Measurements from ENCODE around the gene REEP3.
A peak's percentile ranks its signal among the peaks of the same experiment; 100 is the strongest.
"Not testable (repeated sequence)": the region's sequence is repeated elsewhere in the genome, so short reads cannot be mapped to it uniquely, and the experiment has no call there.

The REEP3 gene, protein sequence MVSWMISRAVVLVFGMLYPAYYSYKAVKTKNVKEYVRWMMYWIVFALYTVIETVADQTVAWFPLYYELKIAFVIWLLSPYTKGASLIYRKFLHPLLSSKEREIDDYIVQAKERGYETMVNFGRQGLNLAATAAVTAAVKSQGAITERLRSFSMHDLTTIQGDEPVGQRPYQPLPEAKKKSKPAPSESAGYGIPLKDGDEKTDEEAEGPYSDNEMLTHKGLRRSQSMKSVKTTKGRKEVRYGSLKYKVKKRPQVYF

DNA sequence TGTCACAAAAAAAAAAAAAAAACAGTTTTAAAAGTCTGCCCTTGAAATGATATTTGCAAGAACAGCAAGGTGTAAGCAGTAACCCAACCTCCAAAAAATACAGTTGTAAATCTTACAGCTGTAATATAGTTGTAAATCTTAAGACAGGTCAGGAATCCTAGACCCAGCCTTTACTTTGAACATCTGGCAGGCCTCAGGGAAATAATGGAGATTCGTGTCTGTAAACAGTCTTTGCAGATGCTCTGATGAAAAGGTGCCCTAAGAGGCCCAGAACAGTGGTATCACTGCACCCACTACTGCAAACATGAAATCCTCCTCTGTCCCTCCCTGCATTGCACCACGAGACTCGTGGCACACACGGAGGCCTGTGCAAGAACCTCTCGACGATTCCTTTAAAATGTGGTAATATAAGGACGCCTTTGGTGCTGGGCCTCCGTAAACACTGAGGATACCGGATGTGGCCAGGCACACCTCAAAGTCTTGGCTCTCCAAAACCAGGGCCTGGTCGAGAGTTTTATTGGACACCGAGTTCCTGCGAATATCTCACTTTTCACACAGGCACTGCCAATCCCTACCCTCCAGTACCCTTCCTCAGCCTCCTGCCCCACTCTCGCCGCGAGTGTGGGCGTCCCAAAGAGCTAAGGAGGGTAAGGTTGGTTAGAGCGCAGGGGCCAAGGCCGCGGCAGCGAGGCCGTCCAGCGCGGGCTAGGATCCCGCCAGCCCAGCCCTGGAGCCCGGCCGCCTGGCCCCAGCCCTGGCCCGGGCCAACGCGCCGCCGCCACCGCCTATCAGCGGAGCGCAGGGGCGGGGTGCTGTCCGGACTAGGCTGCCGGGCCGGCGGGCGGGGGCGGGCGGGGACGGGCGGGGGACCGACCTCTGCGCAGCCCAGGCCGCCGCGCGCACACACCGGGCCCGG lies at the start of gene REEP3:
TSS of gene REEP3 (plus strand) at position 902 of the 916 bp plus-strand sequence. CDS start 145 bp downstream, outside the sequence.
- peak in 1 of 3 donors; percentile 32 for DNase-seq (ENCODE audit: low read depth in 3 of 3, low spot score in 1 of 3)

DNA sequence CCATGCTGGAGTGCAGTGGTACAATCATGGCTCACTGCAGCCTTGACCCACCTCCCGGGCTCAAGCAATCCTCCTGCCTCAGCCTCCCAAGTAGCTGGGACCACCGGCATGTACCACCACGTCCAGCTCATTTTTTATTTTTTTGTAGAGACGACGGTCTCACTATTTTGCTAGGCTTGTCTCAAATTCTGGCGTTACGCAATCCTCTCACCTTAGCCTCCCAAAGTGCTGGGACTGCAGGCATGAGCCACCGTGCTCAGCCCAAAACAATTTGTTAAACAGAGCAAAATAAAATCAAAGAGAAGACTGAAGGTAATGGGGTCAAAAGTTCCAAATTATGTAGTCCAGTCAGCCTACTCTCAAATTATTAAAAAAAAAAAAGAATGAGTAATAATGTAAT lies 46.7 kb upstream of the REEP3 start:
- DNase-seq (ENCODE audit: low read depth in 3 of 3, low spot score in 1 of 3), result no peak

DNA sequence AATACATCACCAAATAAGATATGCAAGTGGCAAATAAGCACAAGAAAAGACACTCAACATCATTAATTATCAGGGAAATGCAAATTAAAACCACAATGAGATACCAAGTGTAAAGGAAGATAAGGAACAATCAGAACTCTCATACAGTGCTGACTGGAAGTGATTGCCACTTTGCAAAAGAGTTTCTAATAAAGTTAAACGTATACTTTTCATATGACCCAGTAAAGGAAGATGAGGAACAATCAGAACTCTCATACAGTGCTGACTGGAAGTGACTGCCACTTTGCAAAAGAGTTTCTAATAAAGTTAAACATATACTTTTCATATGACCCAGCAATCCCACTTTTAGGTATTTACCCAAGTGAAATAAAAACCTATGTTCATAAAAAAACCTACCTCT lies 43.3 kb upstream of the REEP3 start:
- DNase-seq (ENCODE audit: low read depth in 3 of 3, low spot score in 1 of 3), result no peak

DNA sequence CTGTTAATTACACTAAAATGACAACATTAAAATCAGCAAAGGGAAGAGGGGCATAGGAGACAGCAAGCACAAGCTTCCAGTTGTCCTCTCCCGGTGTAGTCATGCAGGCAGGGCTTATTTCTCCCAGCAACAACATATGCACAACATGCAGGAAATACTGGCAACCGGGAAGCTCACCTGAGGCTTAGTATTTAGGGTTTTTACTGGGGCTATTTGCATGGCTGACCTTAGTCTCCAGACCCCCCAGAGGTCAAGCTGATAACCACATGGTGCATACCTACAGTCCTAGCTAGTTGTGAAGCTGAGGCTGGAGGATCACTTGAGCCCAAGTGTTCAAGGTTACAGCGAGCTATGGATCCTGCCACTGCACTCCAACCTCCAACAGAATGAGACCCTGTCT lies 42.6 kb upstream of the REEP3 start:
- DNase-seq (ENCODE audit: low read depth in 3 of 3, low spot score in 1 of 3), result no peak

DNA sequence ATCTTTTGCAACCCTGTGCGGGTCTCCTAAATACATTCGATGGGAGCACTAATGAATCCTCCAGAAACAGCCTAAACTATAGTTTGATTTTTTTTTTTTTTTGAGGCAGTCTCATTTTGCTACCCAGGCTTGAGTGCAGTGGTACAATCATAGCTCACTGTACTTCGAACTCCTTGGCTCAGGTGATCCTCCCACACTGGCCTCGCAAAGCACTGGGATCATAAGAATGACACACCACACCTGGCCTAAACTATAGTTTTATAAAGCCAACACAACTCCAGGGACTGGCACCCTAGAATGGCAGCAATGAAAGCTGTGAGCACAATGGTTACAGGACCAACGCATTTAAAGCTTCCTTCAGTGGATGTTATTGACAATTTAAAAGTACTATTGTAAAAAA lies 41.0 kb upstream of the REEP3 start:
- no peak for DNase-seq (ENCODE audit: low read depth in 3 of 3, low spot score in 1 of 3)

DNA sequence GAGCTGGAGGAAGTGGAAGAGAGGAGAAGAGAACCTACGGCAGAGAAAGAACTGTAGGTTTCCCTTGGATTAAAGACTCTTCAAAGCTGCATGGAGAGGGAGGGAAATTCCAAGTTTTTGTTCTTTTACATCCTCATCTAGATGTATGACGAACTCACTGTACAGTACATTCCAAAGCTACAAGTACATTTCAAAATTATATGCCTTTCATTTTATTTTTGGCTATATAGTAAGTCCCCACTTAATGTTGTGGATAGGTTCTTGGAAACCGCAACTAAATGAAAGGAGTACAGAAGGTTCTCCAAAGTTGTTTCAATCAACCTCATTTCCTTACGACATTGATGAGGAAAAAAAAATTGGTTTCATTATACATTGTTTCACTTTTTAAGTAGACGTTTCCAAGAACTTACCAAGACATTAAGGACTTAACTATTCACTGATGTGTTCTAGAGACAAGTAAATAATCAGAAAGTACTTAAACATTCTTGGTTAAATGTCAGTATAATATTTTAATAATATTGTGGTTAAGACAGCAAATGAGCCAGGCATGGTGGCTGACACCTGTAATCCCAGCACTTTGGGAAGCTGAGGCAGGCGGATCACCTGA lies 39.3 kb upstream of the REEP3 start:
- DNase-seq (ENCODE audit: low read depth in 3 of 3, low spot score in 1 of 3), result no peak

DNA sequence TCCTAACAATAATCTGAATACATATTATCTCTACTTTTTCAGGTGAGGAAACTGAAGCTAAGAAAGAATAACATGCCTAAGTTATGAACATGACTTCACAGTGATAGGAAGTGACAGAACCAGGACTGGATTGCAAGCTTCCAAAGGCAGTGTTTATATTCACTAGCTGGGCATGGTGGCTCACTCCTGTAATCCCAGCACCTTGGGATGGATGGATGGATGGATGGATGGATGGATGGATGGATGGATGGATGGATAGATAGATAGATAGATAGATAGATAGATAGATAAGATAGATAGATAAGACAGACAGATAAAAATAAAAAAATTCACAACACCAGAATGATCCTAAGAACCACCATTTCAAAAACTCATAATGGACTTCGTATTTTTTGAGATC lies 37.2 kb upstream of the REEP3 start:
- DNase-seq (ENCODE audit: low read depth in 3 of 3, low spot score in 1 of 3), result no peak

DNA sequence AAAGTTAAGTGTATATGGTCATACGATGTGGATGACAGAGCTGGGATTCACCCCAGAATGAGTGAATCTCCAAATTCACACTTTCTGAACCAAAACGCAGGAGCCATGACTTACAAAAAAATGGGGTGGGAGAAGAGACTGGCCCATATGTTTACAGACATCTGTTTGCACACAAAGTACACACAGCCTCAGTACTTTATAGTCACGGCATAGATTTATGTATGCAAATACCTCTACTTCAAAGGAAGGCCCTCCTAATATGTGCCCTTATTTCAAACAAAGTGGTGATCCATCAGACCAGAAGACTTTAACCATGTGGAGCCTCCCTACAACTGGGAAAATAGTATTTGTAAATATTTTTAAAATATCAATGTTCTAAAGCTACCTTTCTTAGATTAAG lies 33.2 kb upstream of the REEP3 start:
- DNase-seq (ENCODE audit: low read depth in 3 of 3, low spot score in 1 of 3), result no peak

DNA sequence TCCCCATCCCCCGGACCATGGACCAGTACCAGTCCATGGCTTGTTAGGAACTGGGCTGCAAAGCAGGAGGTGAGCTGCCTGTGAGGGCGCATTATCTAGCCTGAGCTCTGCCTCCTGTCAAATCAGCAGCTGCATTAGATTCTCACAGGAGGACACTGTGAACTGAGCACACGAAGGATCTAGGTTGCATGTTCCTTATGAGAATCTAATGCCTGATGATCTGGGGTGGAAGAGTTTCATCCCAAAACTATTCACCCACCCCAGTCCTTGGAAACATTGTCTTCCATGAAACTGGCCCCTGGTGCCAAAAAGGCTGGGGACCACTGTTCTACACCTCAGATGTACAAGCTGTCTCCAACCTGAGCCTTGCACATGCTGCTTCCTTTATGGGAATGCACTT lies 31.4 kb upstream of the REEP3 start:
- DNase-seq (ENCODE audit: low read depth in 3 of 3, low spot score in 1 of 3), result no peak

DNA sequence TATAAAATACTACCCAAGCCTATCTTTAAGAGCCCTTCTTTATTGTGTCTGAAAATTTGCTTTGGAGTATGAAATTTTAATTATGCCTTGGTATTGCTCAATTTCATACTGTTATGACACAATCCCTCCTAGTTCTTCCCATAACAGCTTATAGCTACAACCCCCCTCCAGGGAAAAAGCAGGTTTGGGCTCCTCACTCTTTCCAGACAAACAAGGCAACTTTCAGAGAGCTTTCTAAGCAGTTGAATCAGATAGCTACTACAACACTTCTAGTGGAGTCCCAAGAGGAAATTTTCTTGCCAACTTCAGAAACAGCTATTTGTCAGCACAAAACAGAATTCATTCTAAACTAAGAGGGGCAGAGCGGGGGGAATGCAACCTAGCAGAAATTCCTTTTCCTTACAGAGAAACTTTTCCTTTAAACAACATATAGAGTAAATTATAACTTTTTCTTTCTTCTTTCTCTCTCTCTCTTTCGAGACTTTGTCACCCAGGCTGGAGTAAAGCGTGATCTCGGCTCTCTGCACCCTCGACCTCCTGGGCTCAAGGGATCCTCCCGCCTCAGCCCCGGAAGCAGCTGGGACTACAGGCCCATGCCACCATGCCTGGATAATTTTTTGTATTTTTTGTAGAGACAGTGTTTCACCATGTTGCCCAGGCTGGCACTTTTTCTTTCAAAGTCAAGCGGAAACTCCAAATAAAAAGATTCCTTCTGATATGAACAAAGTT lies 29.4 kb upstream of the REEP3 start:
- no peak for DNase-seq (ENCODE audit: low read depth in 3 of 3, low spot score in 1 of 3)

DNA sequence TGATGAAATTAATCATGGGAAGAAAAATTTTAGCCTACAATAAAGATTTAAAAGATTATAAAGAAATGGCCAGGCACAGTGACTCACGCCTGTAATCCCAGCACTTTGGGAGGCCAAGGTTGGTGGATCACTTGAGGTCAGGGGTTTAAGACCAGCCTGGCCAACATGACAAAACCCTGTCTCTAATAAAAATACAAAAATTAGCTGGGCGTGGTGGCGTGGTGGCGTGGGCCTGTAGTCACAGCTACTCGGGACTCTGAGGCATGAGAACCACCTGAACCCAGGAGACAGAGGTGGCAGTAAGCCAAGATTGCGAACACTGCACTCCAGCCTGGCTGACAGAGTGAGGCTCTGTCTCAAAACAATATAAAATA lies 28.9 kb upstream of the REEP3 start:
- not testable (repeated sequence) for DNase-seq (ENCODE audit: low read depth in 3 of 3, low spot score in 1 of 3)

DNA sequence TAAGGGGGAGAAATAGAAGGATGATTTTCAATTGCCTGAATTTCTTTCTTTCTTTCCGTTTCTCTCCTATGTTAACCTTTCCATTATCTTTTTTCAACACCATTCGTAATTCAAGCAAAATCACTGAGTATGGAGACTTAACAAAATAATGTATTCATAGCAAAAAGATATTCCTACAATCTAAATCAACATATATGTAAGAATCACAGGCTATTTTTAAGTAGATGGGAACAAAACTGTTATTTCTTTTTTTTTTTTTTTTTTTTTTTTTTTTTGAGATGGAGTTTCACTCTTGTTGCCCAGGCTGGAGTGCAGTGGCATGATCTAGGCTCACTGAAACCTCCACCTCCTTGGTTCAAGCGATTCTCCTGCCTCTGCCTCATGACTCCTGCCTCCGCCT lies 28.2 kb upstream of the REEP3 start:
- DNase-seq (ENCODE audit: low read depth in 3 of 3, low spot score in 1 of 3), result no peak

DNA sequence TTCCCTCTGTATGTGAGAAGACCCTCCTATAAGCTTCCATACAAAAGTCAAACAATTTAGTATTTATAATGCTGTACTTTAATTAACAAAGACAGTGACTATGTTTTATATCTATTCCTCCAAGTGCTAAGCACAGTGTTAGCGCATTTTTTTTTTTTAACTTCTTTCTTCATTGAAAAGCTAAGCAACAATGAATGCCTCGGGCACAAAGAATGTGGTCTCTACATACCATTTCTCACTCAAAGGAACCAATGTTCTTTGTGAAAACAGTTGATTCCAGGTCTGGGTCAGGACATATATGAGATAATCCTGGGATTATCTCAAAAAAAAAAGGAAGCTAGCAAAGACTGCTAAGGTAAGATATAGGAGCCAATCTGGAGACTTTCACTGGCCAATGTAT lies 26.2 kb upstream of the REEP3 start:
- DNase-seq (ENCODE audit: low read depth in 3 of 3, low spot score in 1 of 3), result no peak

DNA sequence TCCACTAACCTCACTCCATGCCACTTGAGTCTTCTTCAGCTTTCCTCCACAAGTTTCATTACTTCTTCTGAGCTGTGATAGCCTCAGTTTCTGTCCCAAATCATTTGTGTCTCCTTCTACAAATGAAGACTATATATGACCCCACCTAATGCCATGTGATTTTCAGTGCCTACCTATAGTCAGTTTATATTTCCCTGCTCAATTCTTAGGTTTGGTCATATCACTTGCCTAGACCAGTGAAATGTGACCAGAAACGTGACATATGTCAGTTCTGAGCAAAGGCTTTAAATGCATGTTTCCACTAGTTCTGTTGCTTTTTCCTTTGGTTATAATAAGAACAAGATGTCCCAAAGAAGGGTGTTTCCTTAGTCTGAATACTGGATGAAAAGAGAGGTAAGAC lies 24.6 kb upstream of the REEP3 start:
- DNase-seq (ENCODE audit: low read depth in 3 of 3, low spot score in 1 of 3), result no peak

DNA sequence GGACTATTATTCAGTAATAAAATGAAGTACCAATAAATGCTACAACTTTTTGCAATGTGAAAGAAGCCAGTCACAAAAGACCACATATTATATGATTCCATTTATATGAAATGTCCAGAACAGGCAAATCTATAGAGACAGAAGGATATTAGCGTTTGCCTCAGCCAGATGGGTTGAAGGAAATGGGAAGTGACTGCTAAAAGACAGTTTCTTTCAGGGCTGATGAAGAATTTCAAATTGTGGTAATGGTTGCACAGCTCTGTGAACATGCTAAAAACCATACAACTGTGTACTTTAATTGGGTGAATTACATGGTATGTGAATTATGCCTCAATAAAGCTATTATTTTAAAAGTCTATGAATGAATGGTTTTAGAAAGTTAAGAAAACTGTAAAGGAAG lies 23.9 kb upstream of the REEP3 start:
- DNase-seq (ENCODE audit: low read depth in 3 of 3, low spot score in 1 of 3), result no peak

DNA sequence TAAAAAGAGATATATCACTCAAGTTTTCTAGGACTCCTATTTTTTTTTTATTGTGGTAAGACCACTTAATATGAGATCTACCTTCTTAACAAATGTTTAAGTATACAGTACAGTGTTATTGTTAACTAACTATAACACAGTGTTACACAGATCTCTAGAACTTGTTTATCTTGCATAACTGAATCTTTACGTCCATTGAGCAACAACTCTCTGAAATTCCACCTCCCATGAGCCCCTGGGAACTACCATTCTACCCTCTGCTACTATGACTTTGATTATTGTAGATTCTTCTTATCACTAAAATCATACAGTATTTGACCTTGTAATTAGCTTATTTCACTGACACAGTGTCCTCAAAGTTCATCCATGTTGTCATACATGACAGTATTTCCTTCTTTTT lies 22.5 kb upstream of the REEP3 start:
- DNase-seq (ENCODE audit: low read depth in 3 of 3, low spot score in 1 of 3), result no peak

DNA sequence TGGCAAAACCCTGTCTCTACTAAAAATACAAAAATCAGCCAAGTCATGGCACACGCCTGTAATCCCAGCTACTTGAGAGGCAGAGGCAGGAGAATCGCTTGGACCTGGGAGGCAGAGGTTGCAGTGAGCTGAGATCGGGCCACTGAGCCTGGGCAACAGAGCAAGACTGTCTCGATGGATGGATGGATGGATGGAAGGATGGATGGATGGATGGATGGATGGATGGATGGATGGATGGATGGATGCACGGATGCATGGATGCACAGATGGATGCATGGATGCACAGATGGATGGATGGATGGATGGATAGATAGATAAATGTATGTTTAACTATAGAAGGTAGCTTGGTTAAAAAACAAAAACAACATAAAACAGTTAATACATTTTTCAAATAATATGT lies 20.6 kb upstream of the REEP3 start:
- not testable (repeated sequence) for DNase-seq (ENCODE audit: low read depth in 3 of 3, low spot score in 1 of 3)

DNA sequence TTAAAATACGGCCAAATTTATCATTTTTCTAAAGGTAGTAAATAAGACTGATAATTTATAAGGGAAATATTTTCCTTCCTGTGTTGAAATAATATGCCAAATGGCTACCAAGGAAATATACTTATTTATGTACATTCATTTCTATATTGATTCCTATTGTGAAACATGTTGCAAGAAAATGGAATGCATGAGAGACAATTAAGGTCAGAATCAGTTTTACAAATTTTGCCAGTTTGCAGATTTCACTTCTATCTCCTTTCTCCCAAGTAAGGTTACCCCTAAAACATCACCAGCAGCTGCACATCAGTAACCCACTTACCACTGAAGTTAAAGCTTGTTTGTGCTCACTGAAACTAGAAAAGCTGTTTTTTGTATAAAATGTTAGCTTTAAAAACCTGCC lies 19.2 kb upstream of the REEP3 start:
- no peak for DNase-seq (ENCODE audit: low read depth in 3 of 3, low spot score in 1 of 3)

DNA sequence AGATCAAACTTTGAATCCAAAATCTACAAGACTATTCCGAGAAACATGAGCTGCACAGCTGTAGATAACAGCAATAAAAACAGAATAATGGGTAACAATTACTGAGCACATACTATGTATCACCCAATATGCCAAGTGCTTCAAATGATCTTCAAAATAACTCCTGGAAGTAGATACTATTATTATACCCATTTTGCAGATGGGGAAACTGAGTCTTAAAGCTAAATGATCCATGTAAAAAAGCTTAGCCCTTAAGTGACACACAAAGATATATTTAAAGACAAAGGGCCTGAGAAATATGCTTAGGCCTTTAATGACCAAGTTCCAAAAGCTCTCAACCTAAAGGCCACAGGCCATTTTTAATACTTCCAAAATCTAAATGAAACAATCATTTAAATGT lies 18.4 kb upstream of the REEP3 start:
- no peak for DNase-seq (ENCODE audit: low read depth in 3 of 3, low spot score in 1 of 3)

DNA sequence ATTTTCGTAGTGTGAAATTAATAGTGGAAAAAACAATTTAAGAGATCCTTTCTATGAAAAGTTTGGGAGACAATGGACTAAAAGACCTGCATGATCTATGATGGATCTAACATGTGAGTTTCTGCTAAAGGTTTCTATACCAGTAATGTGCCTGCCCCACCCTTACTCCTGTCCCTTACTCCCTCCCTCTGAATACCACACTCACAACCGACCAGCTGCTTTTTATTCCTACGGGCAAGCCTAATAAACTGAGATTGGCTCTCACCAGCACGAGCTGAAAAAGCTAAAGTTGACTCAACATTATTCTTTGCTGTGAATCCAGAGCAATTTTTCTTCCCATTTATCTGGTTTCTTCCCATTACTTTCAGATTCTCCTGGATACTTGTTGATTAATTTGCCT lies 17.8 kb upstream of the REEP3 start:
- DNase-seq (ENCODE audit: low read depth in 3 of 3, low spot score in 1 of 3), result no peak

DNA sequence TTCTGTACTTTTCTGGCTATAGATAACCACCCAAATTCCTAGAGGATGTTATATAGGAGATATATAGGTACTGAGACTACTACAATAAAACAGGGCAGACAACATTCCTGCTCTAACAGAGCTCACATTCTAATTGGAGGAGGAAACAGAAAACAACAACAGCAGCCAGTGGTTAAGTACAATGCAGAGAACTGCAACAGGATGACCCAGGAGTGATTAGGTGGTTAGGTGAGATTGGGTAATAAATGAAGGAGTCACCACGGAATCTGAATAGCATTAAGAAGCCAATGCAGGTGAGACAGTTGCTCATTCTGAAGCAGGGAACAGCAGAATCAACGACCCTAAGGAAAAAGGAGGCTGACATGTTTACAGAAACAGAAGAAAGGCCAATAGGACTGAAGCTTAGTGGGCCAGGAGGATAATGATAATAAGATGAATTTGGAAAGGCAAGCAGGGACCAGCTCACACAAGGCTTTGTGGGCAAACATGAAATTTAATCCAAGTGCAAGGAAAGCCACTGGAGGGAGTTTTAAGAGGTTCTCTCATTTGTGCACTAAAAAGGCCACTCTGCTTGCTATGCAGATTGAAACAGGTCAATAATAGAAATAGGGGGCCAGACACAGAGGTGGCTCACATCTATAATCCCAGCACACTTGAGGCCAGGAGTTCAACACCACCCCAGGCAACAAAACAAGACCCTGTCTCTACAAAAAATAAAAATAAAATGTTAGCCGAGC lies 16.9 kb upstream of the REEP3 start:
- DNase-seq (ENCODE audit: low read depth in 3 of 3, low spot score in 1 of 3), result no peak

Measured in stimulated activated CD4-positive, alpha-beta T cell treated with anti-CD3 and anti-CD28 coated beads, TNF-alpha, amount 100 ng/mL, for 1 hour (primary cell).